ENCODE data around the gene CLDN12. TPM values are rescaled to one million over a fixed set of nuclear protein-coding genes. Genes with fewer than 3 reads are reported as not detected.

CLDN12 gene
- total RNA-seq, 6 experiments from 2014 or later = 33.5 to 62.9 (median 45.9) TPM

- Histone ChIP-seq H3K27ac (no peak overlapping the region), H3K27me3 (no peaks in the 10 kb centered on the region), H3K4me3 (no peak overlapping the region), H3K4me1 (peaks cover 0 to 13% (median 2%) of the 10 kb centered on the region in 4 donors), H3K9me3 (no peaks in the 10 kb centered on the region), H3K36me3 (peaks cover 0 to 12% (median 0%) of the 10 kb centered on the region in 4 donors)
- WGBS (ENCODE audit: insufficient coverage, low coverage, low lambda C conversion rate, missing lambda C conversion rate) = 41% methylated on average over 4 of the region's 4 CpGs
- ATAC-seq = no peak
- peak in 1 of 3 donors; percentile 28 for DNase-seq
- intact Hi-C loops (cut with DNase I) = no loop called here
- TF ChIP-seq POLR2A (IDR thresholded peaks at IDR 0.05) (no peak), CTCF (IDR thresholded peaks at IDR 0.05) (no peak)
Observed at GRCh38 chr7:90401989-90402388, 1.3 kb upstream of the CLDN12 start.

GRCh38 chr7:90402785-90403173 lies 482 bp upstream of the CLDN12 start:
- peak overlapping the region; percentile 93 to 99 (median 94) for H3K27ac ChIP-seq
- H3K4me3 ChIP-seq = peak overlapping the region; percentile 58 to 82 (median 75)
- TF ChIP-seq CTCF (IDR thresholded peaks at IDR 0.05) = no peak
- TF ChIP-seq POLR2A (IDR thresholded peaks at IDR 0.05) = no peak
- no peaks in the 10 kb centered on the region for H3K27me3 ChIP-seq
- WGBS (ENCODE audit: insufficient coverage, low coverage, low lambda C conversion rate, missing lambda C conversion rate) = 25% methylated on average over 1 of the region's 1 CpG
- H3K9me3 ChIP-seq = no peaks in the 10 kb centered on the region
- ATAC-seq (no peak), DNase-seq (no peak)
- peaks cover 0 to 12% (median 0%) of the 10 kb centered on the region in 4 donors for H3K36me3 ChIP-seq
- intact Hi-C loops (cut with DNase I) = no loop called here
- H3K4me1 ChIP-seq = peaks cover 0 to 17% (median 6%) of the 10 kb centered on the region in 4 donors

GRCh38 chr7:90404777-90405176 lies 1.5 kb downstream of the CLDN12 start:
- H3K27me3 ChIP-seq = no peaks in the 10 kb centered on the region
- H3K4me1 ChIP-seq = peaks cover 0 to 31% (median 7%) of the 10 kb centered on the region in 4 donors
- DNase-seq (no peak), ATAC-seq (peak in 1 of 4 donors; percentile 18)
- 86% methylated on average over 4 of the region's 4 CpGs for WGBS (ENCODE audit: insufficient coverage, low coverage, low lambda C conversion rate, missing lambda C conversion rate)
- no peaks in the 10 kb centered on the region for H3K9me3 ChIP-seq
- H3K4me3 ChIP-seq = peak overlapping the region in 1 of 3 donors; percentile 58
- intact Hi-C loops (cut with DNase I) = no loop called here
- TF ChIP-seq POLR2A (IDR thresholded peaks at IDR 0.05) = no peak
- TF ChIP-seq CTCF (IDR thresholded peaks at IDR 0.05) = no peak
- H3K36me3 ChIP-seq = peaks cover 0 to 12% (median 0%) of the 10 kb centered on the region in 4 donors
- peak overlapping the region in 2 of 3 donors; percentile 93 to 99 for H3K27ac ChIP-seq

GRCh38 chr7:90407484-90407821 lies 4.2 kb downstream of the CLDN12 start:
- Histone ChIP-seq H3K9me3 (no peaks in the 10 kb centered on the region), H3K4me3 (no peak overlapping the region), H3K36me3 (peaks cover 0 to 12% (median 0%) of the 10 kb centered on the region in 4 donors), H3K27ac (peak overlapping the region; percentile 13 to 99 (median 25)), H3K4me1 (peaks cover 0 to 58% (median 17%) of the 10 kb centered on the region in 4 donors), H3K27me3 (no peaks in the 10 kb centered on the region)
- TF ChIP-seq CTCF (IDR thresholded peaks at IDR 0.05) = no peak
- no peak for TF ChIP-seq POLR2A (IDR thresholded peaks at IDR 0.05)
- ATAC-seq = no peak
- intact Hi-C loops (cut with DNase I) = no loop called here
- 14% methylated on average over 1 of the region's 1 CpG for WGBS (ENCODE audit: insufficient coverage, low coverage, low lambda C conversion rate, missing lambda C conversion rate)
- no peak for DNase-seq

GRCh38 chr7:90408142-90408541 lies 4.9 kb downstream of the CLDN12 start:
- intact Hi-C loops (cut with DNase I) = no loop called here
- Histone ChIP-seq H3K27ac (peak overlapping the region in 1 of 3 donors; percentile 99), H3K4me1 (peaks cover 0 to 59% (median 17%) of the 10 kb centered on the region in 4 donors), H3K27me3 (no peaks in the 10 kb centered on the region), H3K9me3 (no peaks in the 10 kb centered on the region), H3K4me3 (no peak overlapping the region), H3K36me3 (peaks cover 0 to 15% (median under 1%) of the 10 kb centered on the region in 4 donors)
- 89% methylated on average over 1 of the region's 1 CpG for WGBS (ENCODE audit: insufficient coverage, low coverage, low lambda C conversion rate, missing lambda C conversion rate)
- no peak for DNase-seq
- ATAC-seq = no peak
- no peak for TF ChIP-seq POLR2A (IDR thresholded peaks at IDR 0.05)
- TF ChIP-seq CTCF (IDR thresholded peaks at IDR 0.05) = no peak
